HepG2 (cell line): Measurements from ENCODE around the gene SLCO2A1. TPM values are rescaled to one million over a fixed set of nuclear protein-coding genes. Genes with fewer than 3 reads are reported as not detected.

Experiments used
- CBFB ChIP-seq: sonication (generic); formaldehyde crosslinking; IDR thresholded peaks from 2 replicates; pipeline ENCODE4 v1.4.0; 2020; ENCODE audit warnings: missing genetic modification reagents
- CCDC6 ChIP-seq: sonication (generic); formaldehyde crosslinking; IDR thresholded peaks from 2 replicates; pipeline ENCODE4 v1.8.1; 2022; ENCODE audit warnings: mild to moderate bottlenecking, missing genetic modification reagents, moderate library complexity
- SP140L ChIP-seq: sonication (generic); formaldehyde crosslinking; IDR thresholded peaks from 2 replicates; pipeline ENCODE4 v1.4.0; 2020; ENCODE audit warnings: missing genetic modification reagents, borderline replicate concordance
- THYN1 ChIP-seq: sonication (generic); formaldehyde crosslinking; IDR thresholded peaks from 2 replicates; pipeline ENCODE4 v1.8.1; 2023; ENCODE audit warnings: low read depth, mild to moderate bottlenecking, moderate library complexity, missing genetic modification reagents, borderline replicate concordance
- U2AF1 ChIP-seq: fragments of 200-400 bp; formaldehyde crosslinking; optimal IDR thresholded peaks from 2 replicates; pipeline ENCODE3; 2017; ENCODE audit warnings: mild to moderate bottlenecking, low read depth, low read length
- ZMYM3 ChIP-seq: sonication (generic); formaldehyde crosslinking; IDR thresholded peaks from 2 replicates; pipeline ENCODE4 v1.5.1; 2020; ENCODE audit warnings: mild to moderate bottlenecking, missing genetic modification reagents
- ZNF501 ChIP-seq: sonication (generic); formaldehyde crosslinking; IDR thresholded peaks from 2 replicates; pipeline ENCODE4 v1.5.1; 2020; ENCODE audit warnings: mild to moderate bottlenecking, moderate library complexity, missing genetic modification reagents
- ZNF724P ChIP-seq: sonication (generic); formaldehyde crosslinking; IDR thresholded peaks from 2 replicates; pipeline ENCODE4 v1.8.0; 2022; ENCODE audit warnings: missing genetic modification reagents, borderline replicate concordance
- polyA plus RNA-seq, 8 experiments: library from polyadenylated mRNA; depleted of rRNA in 3 of 8; stranded (reverse) in 7 of 8; unstranded in 1 of 8; fragments of >200 nt; fragmentation: Illumina TruSeq in 4 of 8; extraction: Trizol in 4 of 8; gene quantifications; 2 replicates each; pipeline versions ENCODE4 v1.2.1 to v1.2.3, GENCODE V29; 2011 to 2016; ENCODE audit warnings: low read depth in 4 of 8, missing spikeins in 1 of 8, mixed read lengths in 1 of 8; ENCODE audit not compliant: insufficient read depth in 1 of 8
- total RNA-seq, 5 experiments: library from RNA; depleted of rRNA; stranded (reverse); fragments of >200 nt; fragmentation: Illumina TruSeq; extraction: Trizol; gene quantifications; 2 replicates each; pipeline ENCODE4 v1.2.3, GENCODE V29; 2016; ENCODE audit warnings: low read depth in 1 of 5
- TF ChIP-seq, protein P1 (sequence below): sonication (generic); formaldehyde crosslinking; IDR thresholded peaks from 2 replicates; pipeline ENCODE4 v1.4.0; 2020; ENCODE audit warnings: missing genetic modification reagents, borderline replicate concordance
- TF ChIP-seq, protein P2 (sequence below): sonication (generic); formaldehyde crosslinking; IDR thresholded peaks from 2 replicates; pipeline ENCODE4 v1.4.0; 2020; ENCODE audit warnings: mild to moderate bottlenecking, missing genetic modification reagents

Gene SLCO2A1
- total and polyA plus RNA-seq, 2 of the 13 experiments (the other 11 are each of a cell fraction or from before 2014, with no cell fraction given) = 0.04 TPM; not detected in 1

DNA sequence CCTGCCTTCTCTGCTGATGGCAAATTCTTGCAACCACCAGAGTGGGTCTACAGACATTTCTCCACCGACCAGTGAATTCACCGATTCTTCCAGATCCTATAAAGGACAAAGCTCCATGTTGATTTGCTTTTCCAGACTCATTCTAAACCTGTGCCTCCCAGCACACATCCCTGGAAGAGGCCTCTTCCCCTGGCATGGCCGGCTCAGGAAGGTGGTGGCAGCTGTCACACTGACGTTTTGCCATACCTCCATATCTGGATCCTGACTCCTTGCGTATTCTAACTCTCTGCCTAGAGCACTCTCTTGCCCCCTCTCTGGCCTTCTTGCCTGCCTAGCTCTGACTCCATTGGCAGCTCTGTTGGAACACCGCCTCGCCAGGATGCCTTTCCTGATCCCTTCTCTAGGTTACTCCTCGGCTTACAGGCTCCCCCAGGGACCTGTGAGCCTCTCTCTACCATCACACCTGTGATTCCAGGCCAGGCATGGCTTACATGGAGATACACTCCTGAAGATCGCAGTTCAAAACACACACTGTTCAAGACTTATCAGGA lies 31.0 kb downstream of the SLCO2A1 start (continued):
- TF ChIP-seq, protein P1, sequence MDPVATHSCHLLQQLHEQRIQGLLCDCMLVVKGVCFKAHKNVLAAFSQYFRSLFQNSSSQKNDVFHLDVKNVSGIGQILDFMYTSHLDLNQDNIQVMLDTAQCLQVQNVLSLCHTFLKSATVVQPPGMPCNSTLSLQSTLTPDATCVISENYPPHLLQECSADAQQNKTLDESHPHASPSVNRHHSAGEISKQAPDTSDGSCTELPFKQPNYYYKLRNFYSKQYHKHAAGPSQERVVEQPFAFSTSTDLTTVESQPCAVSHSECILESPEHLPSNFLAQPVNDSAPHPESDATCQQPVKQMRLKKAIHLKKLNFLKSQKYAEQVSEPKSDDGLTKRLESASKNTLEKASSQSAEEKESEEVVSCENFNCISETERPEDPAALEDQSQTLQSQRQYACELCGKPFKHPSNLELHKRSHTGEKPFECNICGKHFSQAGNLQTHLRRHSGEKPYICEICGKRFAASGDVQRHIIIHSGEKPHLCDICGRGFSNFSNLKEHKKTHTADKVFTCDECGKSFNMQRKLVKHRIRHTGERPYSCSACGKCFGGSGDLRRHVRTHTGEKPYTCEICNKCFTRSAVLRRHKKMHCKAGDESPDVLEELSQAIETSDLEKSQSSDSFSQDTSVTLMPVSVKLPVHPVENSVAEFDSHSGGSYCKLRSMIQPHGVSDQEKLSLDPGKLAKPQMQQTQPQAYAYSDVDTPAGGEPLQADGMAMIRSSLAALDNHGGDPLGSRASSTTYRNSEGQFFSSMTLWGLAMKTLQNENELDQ = no peak
- TF ChIP-seq, protein P2, sequence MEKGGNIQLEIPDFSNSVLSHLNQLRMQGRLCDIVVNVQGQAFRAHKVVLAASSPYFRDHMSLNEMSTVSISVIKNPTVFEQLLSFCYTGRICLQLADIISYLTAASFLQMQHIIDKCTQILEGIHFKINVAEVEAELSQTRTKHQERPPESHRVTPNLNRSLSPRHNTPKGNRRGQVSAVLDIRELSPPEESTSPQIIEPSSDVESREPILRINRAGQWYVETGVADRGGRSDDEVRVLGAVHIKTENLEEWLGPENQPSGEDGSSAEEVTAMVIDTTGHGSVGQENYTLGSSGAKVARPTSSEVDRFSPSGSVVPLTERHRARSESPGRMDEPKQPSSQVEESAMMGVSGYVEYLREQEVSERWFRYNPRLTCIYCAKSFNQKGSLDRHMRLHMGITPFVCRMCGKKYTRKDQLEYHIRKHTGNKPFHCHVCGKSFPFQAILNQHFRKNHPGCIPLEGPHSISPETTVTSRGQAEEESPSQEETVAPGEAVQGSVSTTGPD (CRISPR knock-in tag) = no peak
- TF ChIP-seq ZMYM3 (CRISPR knock-in tag) (no peak), SP140L (CRISPR knock-in tag) (no peak), ZNF501 (no peak), THYN1 (CRISPR knock-in tag) (no peak), U2AF1 (no peak), CBFB (CRISPR knock-in tag) (no peak), ZNF724P (no peak), CCDC6 (CRISPR knock-in tag) (no peak)
- TF ChIP-seq, all 625 proteins: peak for 0
